H1 (cell line): ENCODE measurements around the gene TMPRSS2. TPM values are rescaled to one million over a fixed set of nuclear protein-coding genes. Genes with fewer than 3 reads are reported as not detected.

Experiments
- CTCF ChIA-PET: fragments of 300-600 bp; sonication (Branson Sonifier 250); formaldehyde crosslinking; loops from one replicate; lab custom pipeline; 2021; ENCODE audit not compliant: partially characterized antibody; lab: Charles Lee
- POLR2A ChIA-PET: fragments of 300-600 bp; sonication (Branson Sonifier 250); formaldehyde crosslinking; loops from one replicate; lab custom pipeline; 2021; ENCODE audit warnings: inconsistent platforms; ENCODE audit not compliant: partially characterized antibody; lab: Charles Lee
- DNase-seq, 2 experiments: peaks; one replicate each; pipeline versions ENCODE4 v3.0.0 to v3.0.0-alpha.2; 2010 to 2022; ENCODE audit warnings: low spot score in 2 of 2, low read depth in 1 of 2, mixed read lengths in 1 of 2
- FAIRE-seq: peaks from 2 replicates; lab custom pipeline; 2011; peaks lifted over from hg19 to GRCh38; lab: Jason Lieb, UNC
- H2AFZ ChIP-seq: 2 replicates; pipeline ENCODE4 v1.8.1; 2012; ENCODE audit warnings: low read length, inconsistent platforms
- H2AK5ac ChIP-seq: 2 replicates; pipeline ENCODE4 v1.6.1; 2013; ENCODE audit warnings: low read depth, low read length
- H2BK120ac ChIP-seq: replicated peaks from 2 replicates; pipeline ENCODE3; 2013; ENCODE audit warnings: low read depth, low read length, inconsistent platforms
- H2BK12ac ChIP-seq: 2 replicates; pipeline ENCODE4 v1.6.1; 2013; ENCODE audit warnings: low read depth, low read length
- H2BK15ac ChIP-seq: 2 replicates; pipeline ENCODE4 v1.6.1; 2013; ENCODE audit warnings: low read length
- H2BK20ac ChIP-seq: 2 replicates; pipeline ENCODE4 v1.6.1; 2013; ENCODE audit warnings: low read length
- H2BK5ac ChIP-seq: 2 replicates; pipeline ENCODE4 v1.6.1; 2013; ENCODE audit warnings: low read depth, low read length
- H3K14ac ChIP-seq: 2 replicates; pipeline ENCODE4 v1.6.1; 2013; ENCODE audit warnings: inconsistent platforms; ENCODE audit not compliant: insufficient read length
- H3K18ac ChIP-seq: 2 replicates; pipeline ENCODE4 v1.6.1; 2013; ENCODE audit warnings: low read length; ENCODE audit errors: extremely low read depth
- H3K23ac ChIP-seq: 2 replicates; pipeline ENCODE4 v1.6.1; 2013; ENCODE audit warnings: inconsistent platforms; ENCODE audit not compliant: insufficient read length
- H3K23me2 ChIP-seq: 2 replicates; pipeline ENCODE4 v1.6.1; 2013; ENCODE audit warnings: low read depth, low read length
- H3K27ac ChIP-seq: 2 replicates; pipeline ENCODE4 v1.6.1; 2011; ENCODE audit warnings: low read depth, low read length, inconsistent platforms
- H3K27me3 ChIP-seq, 4 experiments: replicated peaks in 1 of 4; 1 replicate in 1 of 4; 2 replicates in 3 of 4; pipeline versions ENCODE4 v1.6.1 to v1.8.1; 2011 to 2013; ENCODE audit warnings: low read length in 3 of 4, mild to moderate bottlenecking in 3 of 4, inconsistent platforms in 2 of 4, mixed read lengths in 2 of 4, moderate library complexity in 1 of 4; ENCODE audit not compliant: control insufficient read depth in 3 of 4, insufficient read depth in 3 of 4; ENCODE audit errors: extremely low read depth in 1 of 4
- H3K36me3 ChIP-seq, 4 experiments: 2 replicates each; pipeline versions ENCODE4 v1.6.1 to v1.8.1; 2011 to 2013; ENCODE audit warnings: mild to moderate bottlenecking in 4 of 4, low read length in 3 of 4, moderate library complexity in 2 of 4, control low read depth in 1 of 4, inconsistent platforms in 1 of 4; ENCODE audit not compliant: insufficient read depth in 4 of 4, control insufficient read depth in 2 of 4
- H3K4ac ChIP-seq: replicated peaks from 2 replicates; pipeline ENCODE3; 2013; ENCODE audit warnings: low read length, low read depth, mixed read lengths, inconsistent platforms; ENCODE audit not compliant: insufficient read length
- H3K4me1 ChIP-seq, 4 experiments: replicated peaks in 1 of 4; 1 replicate in 1 of 4; 2 replicates in 3 of 4; pipeline versions ENCODE4 v1.6.1 to v1.8.1; 2011 to 2013; ENCODE audit warnings: low read length in 3 of 4, inconsistent platforms in 2 of 4, mixed read lengths in 1 of 4; ENCODE audit not compliant: insufficient read depth in 4 of 4, control insufficient read depth in 3 of 4
- H3K4me2 ChIP-seq, 2 experiments: 2 replicates each; pipeline versions ENCODE4 v1.6.1 to v1.8.1; 2011 to 2013; ENCODE audit warnings: low read depth in 2 of 2, low read length in 2 of 2, control low read depth in 1 of 2, inconsistent platforms in 1 of 2, mild to moderate bottlenecking in 1 of 2; ENCODE audit not compliant: insufficient read depth in 1 of 2
- H3K4me3 ChIP-seq, 4 experiments: fragments of 200-600, 300-600 bp in 1 of 4; sonication (generic), shearing (Covaris generic), sonication (Bioruptor Twin) in 1 of 4; 2 replicates each; pipeline versions ENCODE4 v1.5.1 to v1.8.1; 2011 to 2016; ENCODE audit warnings: low read length in 4 of 4, low read depth in 3 of 4, control low read depth in 2 of 4, inconsistent platforms in 2 of 4, mild to moderate bottlenecking in 2 of 4, mixed read lengths in 1 of 4, moderate library complexity in 1 of 4; ENCODE audit not compliant: insufficient read depth in 2 of 4; ENCODE audit errors: extremely low read depth in 1 of 4
- H3K56ac ChIP-seq: replicated peaks from 2 replicates; pipeline ENCODE3; 2013; ENCODE audit warnings: low read depth, mild to moderate bottlenecking, mixed read lengths, low read length, inconsistent platforms; ENCODE audit not compliant: insufficient read length
- H3K79me1 ChIP-seq: 2 replicates; pipeline ENCODE4 v1.6.1; 2013; ENCODE audit warnings: low read depth, low read length, control low read depth
- H3K79me2 ChIP-seq, 2 experiments: 2 replicates each; pipeline versions ENCODE4 v1.6.1 to v1.8.1; 2012 to 2013; ENCODE audit warnings: low read length in 2 of 2, mild to moderate bottlenecking in 2 of 2, inconsistent platforms in 1 of 2; ENCODE audit not compliant: insufficient read depth in 2 of 2, control insufficient read depth in 1 of 2
- H3K9ac ChIP-seq, 4 experiments: replicated peaks in 1 of 4; 1 replicate in 1 of 4; 2 replicates in 3 of 4; pipeline versions ENCODE4 v1.6.1 to v1.8.1; 2011 to 2013; ENCODE audit warnings: low read depth in 3 of 4, low read length in 3 of 4, control low read depth in 2 of 4, mild to moderate bottlenecking in 2 of 4, moderate library complexity in 2 of 4, inconsistent platforms in 1 of 4; ENCODE audit errors: extremely low read depth in 1 of 4
- H3K9me3 ChIP-seq, 2 experiments: 2 replicates each; pipeline versions ENCODE4 v1.6.1 to v1.8.1; 2012 to 2013; ENCODE audit warnings: mild to moderate bottlenecking in 2 of 2, moderate library complexity in 2 of 2, control low read depth in 1 of 2, inconsistent platforms in 1 of 2, low read depth in 1 of 2, low read length in 1 of 2, mixed read lengths in 1 of 2; ENCODE audit not compliant: insufficient read depth in 2 of 2
- H4K20me1 ChIP-seq, 2 experiments: replicated peaks in 1 of 2; 2 replicates each; pipeline versions ENCODE3 to v1.8.1; 2011 to 2013; ENCODE audit warnings: inconsistent platforms in 2 of 2, low read length in 2 of 2, mild to moderate bottlenecking in 1 of 2; ENCODE audit not compliant: insufficient read depth in 2 of 2, control insufficient read depth in 1 of 2
- H4K5ac ChIP-seq: 2 replicates; pipeline ENCODE4 v1.6.1; 2013; ENCODE audit warnings: low read length, low read depth, mixed read lengths, inconsistent platforms; ENCODE audit not compliant: insufficient read length
- H4K8ac ChIP-seq: 2 replicates; pipeline ENCODE4 v1.8.0; 2013; ENCODE audit warnings: mild to moderate bottlenecking, moderate library complexity, low read length, inconsistent platforms; ENCODE audit not compliant: insufficient read depth; ENCODE audit errors: extremely low read depth
- H4K91ac ChIP-seq: replicated peaks from 2 replicates; pipeline ENCODE3; 2013; ENCODE audit warnings: low read length, mixed read lengths, inconsistent platforms; ENCODE audit not compliant: insufficient read length
- BCL11A ChIP-seq, 2 experiments: IDR thresholded peaks; one replicate each; pipeline ENCODE4 v1.6.1; 2011; ENCODE audit warnings: low read depth in 2 of 2, low read length in 2 of 2, mild to moderate bottlenecking in 2 of 2
- CBX5 ChIP-seq: fragments of 300-800, 300-1000 bp; sonication (generic); IDR thresholded peaks from 2 replicates; pipeline ENCODE4 v1.7.1; 2016; ENCODE audit warnings: antibody characterized with exemption, low read length, low read depth
- FOSL1 ChIP-seq: IDR thresholded peaks from 2 replicates; pipeline ENCODE4 v1.6.1; 2011; ENCODE audit warnings: mild to moderate bottlenecking, low read depth, low read length, moderate library complexity; ENCODE audit not compliant: insufficient read depth
- GABPA ChIP-seq: IDR thresholded peaks from 2 replicates; pipeline ENCODE4 v1.6.1; 2011; ENCODE audit warnings: mild to moderate bottlenecking, low read length, moderate library complexity, borderline replicate concordance; ENCODE audit not compliant: insufficient read depth
- MAFK ChIP-seq: IDR thresholded peaks from 2 replicates; pipeline ENCODE4 v1.6.1; 2012; ENCODE audit warnings: low read depth, mild to moderate bottlenecking, improper control_type of control experiment, low read length
- RXRA ChIP-seq: IDR thresholded peaks from 2 replicates; pipeline ENCODE4 v1.6.1; 2011; ENCODE audit warnings: low read depth, mild to moderate bottlenecking, low read length, moderate library complexity; ENCODE audit not compliant: insufficient read depth
- SAP30 ChIP-seq: fragments of 300-600 bp; sonication (generic); IDR thresholded peaks from 2 replicates; pipeline ENCODE4 v1.7.1; 2012; ENCODE audit warnings: low read length, moderate library complexity, mild to moderate bottlenecking, inconsistent platforms; ENCODE audit not compliant: insufficient read depth, insufficient replicate concordance
- SP4 ChIP-seq: IDR thresholded peaks from 2 replicates; pipeline ENCODE4 v1.6.1; 2012; ENCODE audit warnings: low read length, inconsistent platforms
- TAF7 ChIP-seq: optimal IDR thresholded peaks from 2 replicates; pipeline ENCODE3; 2011; ENCODE audit warnings: low read depth, mild to moderate bottlenecking, inconsistent platforms, low read length, moderate library complexity, borderline replicate concordance
- TCF12 ChIP-seq: IDR thresholded peaks from 2 replicates; pipeline ENCODE4 v1.6.1; 2011; ENCODE audit warnings: low read depth, mild to moderate bottlenecking, low read length
- WGBS, 2 experiments: shearing (Covaris generic) in 1 of 2; methylation state at CpG; one replicate each; pipeline versions ENCODE4 v1.1.6 to v1.1.7; 2013 to 2015; ENCODE audit warnings: low lambda C conversion rate in 2 of 2, mixed read lengths in 2 of 2, inconsistent platforms in 1 of 2, low coverage in 1 of 2, missing lambda C conversion rate in 1 of 2; ENCODE audit not compliant: insufficient replicate concordance in 2 of 2, insufficient coverage in 1 of 2, insufficient read length in 1 of 2; ENCODE audit errors: extremely low coverage in 1 of 2, missing lambda C conversion rate in 1 of 2; 5-methylcytosine and 5-hydroxymethylcytosine counted together
- polyA plus RNA-seq, 7 experiments: library from polyadenylated mRNA; depleted of rRNA in 3 of 7; stranded (reverse) in 5 of 7; unstranded in 2 of 7; fragments of >200 nt in 5 of 7; fragments of 200-250 nt in 2 of 7; gene quantifications; 1 replicate in 5 of 7; 2 replicates in 1 of 7; 4 replicates in 1 of 7; pipeline versions ENCODE4 v1.2.1 to v1.2.3, GENCODE V29; 2011 to 2013; ENCODE audit warnings: missing spikeins in 2 of 7, mixed read lengths in 2 of 7
- total RNA-seq: library from RNA; stranded (reverse); fragmentation: NEBNext Ultra II Directional; extraction: Animal tissue kit (Norgen Biotek cat#: 25700); gene quantifications from 2 replicates; pipeline ENCODE4 v1.2.1, GENCODE V29; 2021

TMPRSS2 gene
- total and polyA plus RNA-seq, 2 of the 8 experiments (the other 6 are each of a cell fraction or from before 2014, with no cell fraction given) = 9.2 to 11.0 TPM

GRCh38 chr21:41475714-41476420 is 32.1 kb downstream of the TMPRSS2 start:
- H2AFZ ChIP-seq = no peak overlapping the region
- TF ChIP-seq TAF7 = no peak
- no peak for TF ChIP-seq TCF12
- no peak for TF ChIP-seq FOSL1
- TF ChIP-seq MAFK = no peak
- TF ChIP-seq GABPA = no peak
- no peak for TF ChIP-seq SAP30
- TF ChIP-seq RXRA = no peak
- no peak for TF ChIP-seq SP4
- no peak for TF ChIP-seq CBX5
- TF ChIP-seq BCL11A (IDR thresholded peaks at IDR 0.05; ENCODE audit: low read depth in 2 of 2, low read length in 2 of 2) = no peak
- WGBS, 2 experiments = 87% methylated on average over 14 of the region's 15 CpGs; no CpG with 5 or more reads in 1 of the 2 experiments
- peak overlapping the region; percentile 39; the same call in 1 of the 2 replicates for H2BK12ac ChIP-seq
- H3K14ac ChIP-seq = no peak overlapping the region
- ChIA-PET CTCF (interaction anchor here (0.7 to 1.1 kb wide), 2 partner anchors 16 to 17 kb away, joined by 3 read pairs; no protein-coding TSS in a partner anchor), POLR2A (interaction anchor here (1.1 to 1.5 kb wide), 2 partner anchors 10 to 32 kb away, joined by 3 to 4 read pairs; partner anchors contain the start of gene TMPRSS2)
- peaks cover 17 to 39% (median 22%) of the 10 kb centered on the region in 4 experiments for H3K4me1 ChIP-seq
- no peaks in the 10 kb centered on the region; the same call in 1 of the 2 replicates for H3K23me2 ChIP-seq
- H3K23ac ChIP-seq = no peak overlapping the region
- H3K9ac ChIP-seq = no peak overlapping the region
- no peaks in the 10 kb centered on the region for H3K27me3 ChIP-seq
- H3K79me2 ChIP-seq = no peaks in the 10 kb centered on the region
- H4K8ac ChIP-seq = no peak overlapping the region
- no peak overlapping the region for H3K4me3 ChIP-seq
- no peaks in the 10 kb centered on the region for H3K79me1 ChIP-seq
- H3K4ac ChIP-seq = no peak overlapping the region
- DNase-seq (no peak), FAIRE-seq (no peak)
- no peak overlapping the region for H3K18ac ChIP-seq
- no peak overlapping the region for H4K5ac ChIP-seq
- H2BK15ac ChIP-seq = no peak overlapping the region
- no peak overlapping the region for H2AK5ac ChIP-seq
- H2BK120ac ChIP-seq = no peak overlapping the region
- H3K27ac ChIP-seq = no peak overlapping the region; the same call in 1 of the 2 replicates
- H3K9me3 ChIP-seq = no peaks in the 10 kb centered on the region
- peaks cover 0 to 2% of the 10 kb centered on the region in 2 experiments for H4K20me1 ChIP-seq
- H2BK20ac ChIP-seq = peak overlapping the region; percentile 21; the same call in 1 of the 2 replicates
- no peak overlapping the region for H3K56ac ChIP-seq
- no peak overlapping the region for H3K4me2 ChIP-seq
- H2BK5ac ChIP-seq = no peak overlapping the region
- H4K91ac ChIP-seq = peak overlapping the region; percentile 45
- H3K36me3 ChIP-seq = peaks cover 0 to 9% (median 4%) of the 10 kb centered on the region in 4 experiments; a peak in 3 of 8 replicates
